Lower leg skin (tissue), 3 donors: ENCODE measurements around the gene ASAP2.

ENCODE experiments used
- POLR2A ChIP-seq, 2 donors: fragments of 450-650 bp; IDR thresholded peaks; one replicate each; pipeline ENCODE4 v1.6.1; 2016 to 2017; ENCODE audit warnings: antibody characterized with exemption in 2 of 2, mild to moderate bottlenecking in 1 of 2, moderate library complexity in 1 of 2
- TF ChIP-seq, protein P1 (sequence below), 3 donors: fragments of 450-650 bp; IDR thresholded peaks; one replicate each; pipeline ENCODE4 v1.5.1; 2016; ENCODE audit warnings: antibody characterized with exemption in 3 of 3, mild to moderate bottlenecking in 3 of 3, moderate library complexity in 2 of 3

DNA sequence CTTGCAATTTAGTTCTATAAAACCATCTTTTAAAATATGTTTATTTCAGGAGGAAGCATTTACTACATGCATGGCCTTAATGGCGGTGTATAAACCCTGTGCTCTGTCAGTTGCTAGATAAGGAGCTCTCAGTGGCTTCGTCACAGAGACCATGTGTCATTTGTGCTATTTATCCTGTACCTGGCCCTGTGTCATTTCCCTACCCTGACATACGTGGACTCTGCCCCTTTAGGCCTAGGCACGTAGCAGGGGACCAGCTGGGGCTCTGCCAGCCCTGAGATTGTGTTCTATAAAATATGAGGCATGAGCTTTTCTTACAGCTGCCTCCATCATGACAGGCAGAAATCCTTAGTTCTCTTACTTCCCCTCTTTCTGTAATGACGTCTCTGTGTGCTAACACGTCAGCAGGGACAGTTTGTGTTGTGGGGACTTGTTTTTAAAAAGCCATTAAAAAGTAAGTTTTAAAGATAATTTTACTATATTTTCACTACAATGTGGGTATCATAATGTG lies 128.8 kb downstream of the ASAP2 start:
- TF ChIP-seq POLR2A (IDR thresholded peaks at IDR 0.05) = no peak
- TF ChIP-seq, protein P1, sequence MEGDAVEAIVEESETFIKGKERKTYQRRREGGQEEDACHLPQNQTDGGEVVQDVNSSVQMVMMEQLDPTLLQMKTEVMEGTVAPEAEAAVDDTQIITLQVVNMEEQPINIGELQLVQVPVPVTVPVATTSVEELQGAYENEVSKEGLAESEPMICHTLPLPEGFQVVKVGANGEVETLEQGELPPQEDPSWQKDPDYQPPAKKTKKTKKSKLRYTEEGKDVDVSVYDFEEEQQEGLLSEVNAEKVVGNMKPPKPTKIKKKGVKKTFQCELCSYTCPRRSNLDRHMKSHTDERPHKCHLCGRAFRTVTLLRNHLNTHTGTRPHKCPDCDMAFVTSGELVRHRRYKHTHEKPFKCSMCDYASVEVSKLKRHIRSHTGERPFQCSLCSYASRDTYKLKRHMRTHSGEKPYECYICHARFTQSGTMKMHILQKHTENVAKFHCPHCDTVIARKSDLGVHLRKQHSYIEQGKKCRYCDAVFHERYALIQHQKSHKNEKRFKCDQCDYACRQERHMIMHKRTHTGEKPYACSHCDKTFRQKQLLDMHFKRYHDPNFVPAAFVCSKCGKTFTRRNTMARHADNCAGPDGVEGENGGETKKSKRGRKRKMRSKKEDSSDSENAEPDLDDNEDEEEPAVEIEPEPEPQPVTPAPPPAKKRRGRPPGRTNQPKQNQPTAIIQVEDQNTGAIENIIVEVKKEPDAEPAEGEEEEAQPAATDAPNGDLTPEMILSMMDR (IDR thresholded peaks at IDR 0.05) = no peak
